ENCODE measurements around the gene KCNH6.

Gene KCNH6, protein sequence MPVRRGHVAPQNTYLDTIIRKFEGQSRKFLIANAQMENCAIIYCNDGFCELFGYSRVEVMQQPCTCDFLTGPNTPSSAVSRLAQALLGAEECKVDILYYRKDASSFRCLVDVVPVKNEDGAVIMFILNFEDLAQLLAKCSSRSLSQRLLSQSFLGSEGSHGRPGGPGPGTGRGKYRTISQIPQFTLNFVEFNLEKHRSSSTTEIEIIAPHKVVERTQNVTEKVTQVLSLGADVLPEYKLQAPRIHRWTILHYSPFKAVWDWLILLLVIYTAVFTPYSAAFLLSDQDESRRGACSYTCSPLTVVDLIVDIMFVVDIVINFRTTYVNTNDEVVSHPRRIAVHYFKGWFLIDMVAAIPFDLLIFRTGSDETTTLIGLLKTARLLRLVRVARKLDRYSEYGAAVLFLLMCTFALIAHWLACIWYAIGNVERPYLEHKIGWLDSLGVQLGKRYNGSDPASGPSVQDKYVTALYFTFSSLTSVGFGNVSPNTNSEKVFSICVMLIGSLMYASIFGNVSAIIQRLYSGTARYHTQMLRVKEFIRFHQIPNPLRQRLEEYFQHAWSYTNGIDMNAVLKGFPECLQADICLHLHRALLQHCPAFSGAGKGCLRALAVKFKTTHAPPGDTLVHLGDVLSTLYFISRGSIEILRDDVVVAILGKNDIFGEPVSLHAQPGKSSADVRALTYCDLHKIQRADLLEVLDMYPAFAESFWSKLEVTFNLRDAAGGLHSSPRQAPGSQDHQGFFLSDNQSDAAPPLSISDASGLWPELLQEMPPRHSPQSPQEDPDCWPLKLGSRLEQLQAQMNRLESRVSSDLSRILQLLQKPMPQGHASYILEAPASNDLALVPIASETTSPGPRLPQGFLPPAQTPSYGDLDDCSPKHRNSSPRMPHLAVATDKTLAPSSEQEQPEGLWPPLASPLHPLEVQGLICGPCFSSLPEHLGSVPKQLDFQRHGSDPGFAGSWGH

DNA sequence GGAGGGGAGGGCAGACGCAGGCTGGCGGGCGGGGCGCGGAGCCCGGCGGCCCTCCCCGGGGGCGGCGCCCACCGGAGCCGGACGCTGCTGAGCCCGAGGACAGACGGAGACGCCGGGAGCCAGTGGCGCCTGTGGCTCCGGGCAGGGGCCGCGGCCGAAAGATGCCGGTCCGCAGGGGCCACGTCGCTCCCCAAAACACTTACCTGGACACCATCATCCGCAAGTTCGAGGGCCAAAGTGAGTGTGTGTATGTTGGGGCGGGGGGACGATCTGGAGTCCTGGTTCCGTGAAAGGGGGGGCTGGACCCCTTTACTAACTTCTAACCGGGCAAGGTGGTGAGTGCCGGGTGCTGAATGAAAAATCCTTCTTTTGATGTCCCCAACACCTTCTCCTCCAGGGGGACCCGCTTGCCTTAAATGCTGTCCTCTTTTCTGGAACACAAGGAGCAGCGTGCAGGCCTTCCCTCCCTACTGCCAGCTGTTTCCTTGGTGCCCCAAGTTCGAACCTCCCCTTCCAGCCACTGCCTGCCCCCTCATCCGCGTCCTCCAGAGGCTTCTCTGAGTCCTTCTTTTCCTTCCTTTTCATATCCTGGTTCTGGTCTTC lies at the start of gene KCNH6:
Gene KCNH6, plus strand, starts transcription at position 106 of the 603 bp plus-strand sequence. Its CDS starts 56 bp downstream, at position 162.
- peak; percentile 40 for DNase-seq

GRCh38 chr17:63474174-63474573 lies 49.0 kb upstream of the KCNH6 start:
- DNase-seq: no peak

DNA sequence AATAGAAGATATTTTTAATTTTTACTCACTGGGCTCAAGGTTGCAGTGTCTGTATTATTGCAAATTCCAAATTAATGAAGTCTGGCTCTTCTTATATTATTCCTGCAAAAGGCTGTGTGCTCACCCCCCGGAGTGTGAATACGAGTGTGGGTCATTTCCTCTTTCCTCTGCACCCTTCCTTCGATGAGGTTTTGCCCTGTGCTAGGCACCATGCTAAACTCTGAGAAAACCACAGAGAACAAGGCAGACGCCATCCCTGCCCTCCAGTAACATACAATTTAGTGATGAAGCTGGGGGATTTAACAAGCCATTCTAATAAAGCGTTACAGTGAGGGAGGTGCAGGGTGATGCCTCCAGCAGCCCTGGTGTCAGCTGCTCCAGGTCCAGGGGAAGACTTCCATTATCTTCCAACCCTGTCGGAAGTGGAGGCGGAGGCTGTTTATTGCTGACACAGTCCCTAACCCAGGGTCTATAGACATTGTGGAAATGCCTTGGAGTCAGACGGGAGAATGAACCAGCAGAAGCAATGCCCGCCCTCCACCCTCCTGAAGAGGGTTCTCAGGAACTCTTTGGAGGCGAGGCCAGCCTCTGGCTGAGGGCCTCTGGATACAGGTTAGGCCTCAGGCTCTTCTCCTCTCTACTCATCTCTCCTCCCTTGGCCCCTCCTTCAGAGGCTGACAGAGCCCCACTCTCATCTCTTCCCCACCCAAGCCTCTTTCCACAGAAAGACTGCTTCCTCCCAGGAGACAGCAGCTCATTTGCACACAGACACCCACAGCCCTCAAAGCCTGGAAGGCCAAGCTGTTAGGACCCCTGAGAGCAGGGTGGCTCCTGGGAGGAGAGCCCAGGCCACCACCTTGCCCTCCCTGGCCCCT lies 48.3 kb upstream of the KCNH6 start:
- DNase-seq: no peak

DNA sequence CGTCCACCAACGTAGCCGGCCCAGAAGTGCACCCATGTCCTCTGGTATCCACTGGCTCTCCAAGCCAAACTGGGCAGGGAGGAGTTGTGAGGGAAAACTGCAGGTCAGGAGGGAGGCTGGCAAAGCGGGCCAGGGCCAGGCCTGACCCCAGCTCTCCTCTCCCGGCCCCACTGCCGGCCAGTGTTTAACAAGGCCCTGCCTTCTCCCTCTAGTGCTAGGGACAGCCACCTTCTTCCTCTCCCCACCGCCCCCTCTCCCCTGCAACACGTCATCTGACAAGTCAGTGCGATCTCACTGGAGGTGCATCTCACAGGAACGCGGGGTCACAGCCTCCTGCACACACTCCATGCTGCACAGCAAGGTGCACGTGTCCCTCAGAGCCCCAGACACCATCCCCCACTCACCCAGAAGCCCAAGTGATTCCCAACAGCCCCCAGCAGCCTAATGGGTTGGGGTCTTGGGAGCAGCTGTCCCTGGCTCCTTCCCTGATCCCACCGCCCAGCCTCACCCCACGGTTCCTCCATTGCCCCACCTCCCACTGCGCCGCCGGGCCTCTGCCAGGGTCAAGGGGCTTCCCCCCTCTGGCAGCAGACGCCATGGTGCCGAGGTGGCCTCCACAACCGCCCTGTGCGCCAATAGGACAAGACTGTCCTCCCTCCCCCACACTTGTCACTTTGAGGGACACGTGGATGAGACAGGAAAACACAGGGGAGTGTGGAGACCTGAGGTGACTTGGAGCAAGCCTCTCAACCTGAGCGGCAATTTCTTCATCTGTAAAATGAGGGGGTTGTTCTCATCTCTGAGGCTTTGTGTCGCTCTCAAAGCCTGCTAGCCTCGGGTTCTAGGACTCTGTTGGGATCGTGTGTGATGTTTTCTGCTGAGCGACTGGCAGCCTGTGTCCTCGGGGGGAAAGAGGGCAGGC lies 47.4 kb upstream of the KCNH6 start:
- DNase-seq: peak; percentile 57

GRCh38 chr17:63476459-63476853 lies 46.7 kb upstream of the KCNH6 start:
- peak; percentile 64 for DNase-seq

DNA sequence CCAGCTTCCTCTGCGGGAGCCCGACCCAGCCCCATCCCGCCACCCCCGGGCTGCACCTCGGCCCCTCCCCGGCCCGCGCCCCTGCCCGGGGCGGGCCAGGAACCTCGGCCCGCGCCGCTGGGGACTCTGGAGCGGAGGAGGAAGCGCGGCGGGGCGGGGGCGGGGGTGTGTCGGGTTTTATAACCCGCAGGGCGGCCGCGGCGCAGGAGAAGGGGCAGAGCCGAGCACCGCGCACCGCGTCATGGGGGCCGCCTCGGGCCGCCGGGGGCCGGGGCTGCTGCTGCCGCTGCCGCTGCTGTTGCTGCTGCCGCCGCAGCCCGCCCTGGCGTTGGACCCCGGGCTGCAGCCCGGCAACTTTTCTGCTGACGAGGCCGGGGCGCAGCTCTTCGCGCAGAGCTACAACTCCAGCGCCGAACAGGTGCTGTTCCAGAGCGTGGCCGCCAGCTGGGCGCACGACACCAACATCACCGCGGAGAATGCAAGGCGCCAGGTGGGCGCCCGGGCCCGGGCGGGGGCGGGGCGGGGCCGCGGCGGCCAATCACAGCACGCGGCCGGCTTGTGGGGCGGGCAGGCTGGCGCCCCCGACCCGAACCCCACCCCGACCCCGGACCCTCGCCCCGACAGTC lies 46.2 kb upstream of the KCNH6 start, which contains the start of gene ACE:
Gene ACE, plus strand, starts transcription at position 208 of the 626 bp plus-strand sequence. Its CDS starts 34 bp downstream, at position 242.
- DNase-seq: peak; percentile 57

- peak; percentile 67 for DNase-seq
These were observed 45.4 kb upstream of the KCNH6 start for GRCh38 chr17:63477480-63478440.

DNA sequence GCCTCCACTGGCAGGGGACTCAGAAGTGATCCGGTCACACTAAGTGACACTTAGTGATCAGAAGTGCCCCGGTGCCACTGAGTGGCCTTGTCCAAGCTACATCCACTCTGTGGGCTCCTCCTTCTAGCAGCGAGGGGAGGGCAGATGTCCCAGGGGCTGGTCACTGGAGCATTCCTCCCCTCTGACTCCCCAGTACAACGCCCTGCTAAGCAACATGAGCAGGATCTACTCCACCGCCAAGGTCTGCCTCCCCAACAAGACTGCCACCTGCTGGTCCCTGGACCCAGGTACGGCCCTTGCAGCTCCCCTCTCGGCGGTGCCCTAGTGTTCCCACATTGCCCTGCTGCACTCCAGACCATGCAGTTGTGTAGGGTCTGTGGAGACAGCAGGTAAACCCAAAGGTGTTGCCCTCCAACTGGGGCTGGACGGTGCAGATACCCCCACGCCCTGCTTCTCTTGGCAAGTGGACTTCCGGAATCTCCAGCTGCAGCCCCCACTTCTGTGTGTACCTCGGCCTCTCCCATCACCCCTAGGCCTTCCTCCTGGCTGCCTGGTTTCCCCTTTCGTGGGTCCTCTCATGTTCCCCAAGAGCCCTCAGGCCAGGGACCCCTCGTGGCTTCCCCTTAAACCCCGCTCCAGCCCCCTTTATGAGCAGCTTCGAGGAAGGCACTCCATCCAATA lies 44.2 kb upstream of the KCNH6 start:
- peak; percentile 64 for DNase-seq

DNA sequence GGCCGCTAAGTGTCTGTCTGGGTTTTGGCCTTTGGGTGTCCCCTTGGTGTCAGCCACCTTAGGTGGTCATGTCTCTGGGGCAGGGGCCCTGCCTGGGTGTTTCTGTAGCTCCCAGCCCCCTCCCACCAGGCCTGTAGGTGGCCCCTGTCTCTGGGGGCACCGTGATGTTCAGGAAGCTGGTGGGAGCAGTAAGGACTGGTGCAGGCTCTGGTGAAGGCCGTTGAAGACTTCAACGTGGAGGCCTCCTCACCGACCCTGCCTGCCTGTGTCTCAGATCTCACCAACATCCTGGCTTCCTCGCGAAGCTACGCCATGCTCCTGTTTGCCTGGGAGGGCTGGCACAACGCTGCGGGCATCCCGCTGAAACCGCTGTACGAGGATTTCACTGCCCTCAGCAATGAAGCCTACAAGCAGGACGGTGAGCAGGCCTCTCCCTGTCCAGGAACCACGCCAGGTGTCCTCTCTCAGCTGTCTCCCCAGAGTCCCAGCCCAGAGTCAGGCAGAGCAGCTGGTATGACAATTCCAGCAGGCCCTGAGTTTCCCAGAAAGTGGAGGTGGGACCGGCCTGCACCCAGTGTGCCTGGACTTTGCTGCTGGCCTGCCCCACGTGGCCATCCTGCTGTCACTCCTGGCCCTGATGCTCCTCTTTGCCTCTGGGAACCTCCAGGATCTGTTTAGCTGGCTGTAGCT lies 43.5 kb upstream of the KCNH6 start:
- DNase-seq: no peak

DNA sequence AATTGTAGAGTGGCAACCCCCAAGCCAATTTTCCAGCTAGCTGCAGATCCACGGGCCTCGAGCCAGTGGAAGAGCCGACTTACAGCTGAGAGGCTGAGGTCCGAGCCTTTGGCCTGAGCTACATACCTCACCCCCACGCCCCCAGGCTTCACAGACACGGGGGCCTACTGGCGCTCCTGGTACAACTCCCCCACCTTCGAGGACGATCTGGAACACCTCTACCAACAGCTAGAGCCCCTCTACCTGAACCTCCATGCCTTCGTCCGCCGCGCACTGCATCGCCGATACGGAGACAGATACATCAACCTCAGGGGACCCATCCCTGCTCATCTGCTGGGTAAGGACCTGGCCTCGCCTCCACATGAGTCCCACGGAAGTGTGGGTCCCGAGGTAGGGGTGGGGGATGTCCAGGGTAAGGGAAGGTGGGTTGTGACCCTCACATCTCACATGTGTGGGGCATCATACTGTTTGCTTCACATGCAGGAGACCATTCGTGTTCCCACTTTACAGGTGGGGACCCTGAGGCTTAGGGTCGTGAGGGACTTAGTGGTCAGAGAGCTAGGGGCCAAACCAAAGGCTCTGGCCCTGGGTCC lies 42.9 kb upstream of the KCNH6 start:
- no peak for DNase-seq

DNA sequence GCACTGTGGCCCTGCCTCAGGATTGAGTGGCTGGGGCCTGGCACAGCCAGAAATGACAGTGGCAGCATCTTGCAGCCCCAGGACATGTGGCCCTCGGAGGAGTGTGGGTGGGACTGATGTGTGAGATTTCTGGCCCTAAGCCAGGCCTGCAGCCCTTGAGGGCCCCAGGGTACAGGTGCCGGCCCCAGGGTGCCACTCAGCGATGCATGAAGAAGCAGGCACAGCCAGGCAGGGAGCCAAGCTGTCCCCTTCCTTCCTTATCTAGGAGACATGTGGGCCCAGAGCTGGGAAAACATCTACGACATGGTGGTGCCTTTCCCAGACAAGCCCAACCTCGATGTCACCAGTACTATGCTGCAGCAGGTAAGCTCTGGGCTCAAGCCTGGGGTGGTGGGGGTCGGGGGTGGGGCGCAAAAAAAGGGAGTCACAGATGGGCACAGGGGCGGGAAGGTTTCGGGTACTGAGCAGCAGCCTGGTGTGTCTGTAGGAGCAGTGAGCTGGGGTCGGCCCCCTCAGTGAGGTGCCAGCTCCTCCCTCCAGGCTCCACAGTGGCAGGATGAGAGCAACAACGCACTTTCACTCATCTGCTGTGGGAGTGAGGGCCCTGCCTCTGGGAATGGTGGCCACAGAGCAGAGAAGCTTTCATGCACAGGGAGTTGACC lies 42.2 kb upstream of the KCNH6 start:
- no peak for DNase-seq

- DNase-seq: no peak
These were observed 41.7 kb upstream of the KCNH6 start for GRCh38 chr17:63481488-63481870.

- no peak for DNase-seq
These were observed 40.6 kb upstream of the KCNH6 start for GRCh38 chr17:63482509-63482908.

- DNase-seq: no peak
These were observed 40.1 kb upstream of the KCNH6 start for GRCh38 chr17:63483038-63483437.

DNA sequence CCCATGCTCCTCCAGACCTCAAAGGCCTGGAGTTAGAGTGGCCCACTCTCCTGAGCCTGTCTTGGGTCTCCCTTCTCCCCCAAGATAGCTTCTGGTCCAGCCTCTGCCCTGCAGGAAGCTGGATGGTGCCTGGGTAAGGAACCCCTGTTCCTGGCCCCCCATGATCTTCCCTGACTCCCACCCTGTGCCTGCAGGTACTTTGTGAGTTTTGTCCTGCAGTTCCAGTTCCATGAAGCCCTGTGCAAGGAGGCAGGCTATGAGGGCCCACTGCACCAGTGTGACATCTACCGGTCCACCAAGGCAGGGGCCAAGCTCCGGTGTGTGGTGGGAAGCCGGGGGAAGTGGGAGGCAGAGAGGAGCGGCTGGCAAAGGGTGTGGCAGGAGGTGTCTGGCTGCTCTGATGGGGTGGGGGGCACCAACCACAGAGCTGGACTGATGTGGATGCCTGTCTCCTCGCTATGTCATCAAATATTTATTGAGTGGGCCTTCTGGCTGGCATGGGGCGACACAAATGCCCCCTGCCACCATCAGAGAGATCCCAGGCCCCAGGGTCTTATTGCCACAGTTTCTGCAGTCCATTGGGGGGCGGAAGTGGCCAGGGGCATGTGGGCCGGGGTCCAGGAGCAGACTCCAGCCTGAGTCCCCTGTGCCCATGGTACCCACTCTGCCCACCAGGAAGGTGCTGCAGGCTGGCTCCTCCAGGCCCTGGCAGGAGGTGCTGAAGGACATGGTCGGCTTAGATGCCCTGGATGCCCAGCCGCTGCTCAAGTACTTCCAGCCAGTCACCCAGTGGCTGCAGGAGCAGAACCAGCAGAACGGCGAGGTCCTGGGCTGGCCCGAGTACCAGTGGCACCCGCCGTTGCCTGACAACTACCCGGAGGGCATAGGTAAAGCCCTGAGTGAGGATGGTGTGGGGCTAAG lies 39.2 kb upstream of the KCNH6 start:
- DNase-seq: no peak

All from retina (tissue), 1 donor.